ENCODE measurements around the gene KCTD5. TPM values are rescaled to one million over a fixed set of nuclear protein-coding genes. Genes with fewer than 3 reads are reported as not detected.

KCTD5 gene
- total and polyA plus RNA-seq, 5 experiments from 2014 or later = 10.8 to 25.5 (median 18.4) TPM

- peak overlapping the region in 1 of 10 donors; percentile 69 for H3K27ac Mint-ChIP-seq
- H3K36me3 Mint-ChIP-seq = no peaks in the 10 kb centered on the region
- POLR2A ChIA-PET = no interaction called here
- ATAC-seq = no peak
- no peaks in the 10 kb centered on the region for H3K9me3 Mint-ChIP-seq
- DNase-seq = no peak
- H3K4me1 Mint-ChIP-seq = peaks cover 0 to 6% (median 3%) of the 10 kb centered on the region in 4 donors
- no peak overlapping the region for H3K4me3 Mint-ChIP-seq
- peaks cover 0 to 3% (median 0%) of the 10 kb centered on the region in 5 donors for H3K27me3 Mint-ChIP-seq
These were observed 63.0 kb downstream of the KCTD5 start for GRCh38 chr16:2745116-2745890.

GRCh38 chr16:2745961-2746360 lies 63.6 kb downstream of the KCTD5 start:
- no peaks in the 10 kb centered on the region for H3K27me3 Mint-ChIP-seq
- H3K36me3 Mint-ChIP-seq = no peaks in the 10 kb centered on the region
- DNase-seq (no peak), ATAC-seq (no peak)
- no peak overlapping the region for H3K27ac Mint-ChIP-seq
- POLR2A ChIA-PET = interaction anchor here (0.8 kb wide), 1 partner anchor 37 kb away, joined by 6 read pairs; no protein-coding TSS in a partner anchor
- no peak overlapping the region for H3K4me3 Mint-ChIP-seq
- peaks cover under 1 to 6% (median 2%) of the 10 kb centered on the region in 4 donors for H3K4me1 Mint-ChIP-seq
- H3K9me3 Mint-ChIP-seq = no peaks in the 10 kb centered on the region

- Mint-ChIP-seq H3K4me3 (no peak overlapping the region), H3K27ac (no peak overlapping the region), H3K9me3 (peaks cover 0 to 5% (median 0%) of the 10 kb centered on the region in 9 donors), H3K36me3 (peaks cover 0 to 5% (median 2%) of the 10 kb centered on the region in 3 donors), H3K4me1 (peaks cover 7 to 22% (median 12%) of the 10 kb centered on the region in 4 donors), H3K27me3 (no peaks in the 10 kb centered on the region)
- DNase-seq (peak in 1 of 10 donors; percentile 24), ATAC-seq (no peak)
- POLR2A ChIA-PET = no interaction called here
These were observed 66.6 kb downstream of the KCTD5 start for GRCh38 chr16:2748757-2749455.

- POLR2A ChIA-PET = no interaction called here
- Mint-ChIP-seq H3K9me3 (peaks cover 0 to 5% (median 0%) of the 10 kb centered on the region in 9 donors), H3K27me3 (no peaks in the 10 kb centered on the region), H3K27ac (no peak overlapping the region), H3K4me1 (peaks cover 12 to 27% (median 18%) of the 10 kb centered on the region in 4 donors), H3K4me3 (peak overlapping the region in 1 of 10 donors; percentile 20), H3K36me3 (peaks cover 0 to 11% (median 6%) of the 10 kb centered on the region in 3 donors)
- ATAC-seq (no peak), DNase-seq (no peak)
These were observed 67.2 kb downstream of the KCTD5 start for GRCh38 chr16:2749476-2749875.

- POLR2A ChIA-PET = no interaction called here
- H3K4me1 Mint-ChIP-seq = peaks cover 15 to 32% (median 23%) of the 10 kb centered on the region in 4 donors
- H3K36me3 Mint-ChIP-seq = peaks cover 0 to 15% (median 6%) of the 10 kb centered on the region in 3 donors
- DNase-seq = no peak
- peaks cover 0 to 5% (median 0%) of the 10 kb centered on the region in 9 donors for H3K9me3 Mint-ChIP-seq
- peak overlapping the region in 1 of 10 donors; percentile 30 for H3K4me3 Mint-ChIP-seq
- H3K27ac Mint-ChIP-seq = peak overlapping the region in 4 of 10 donors; percentile 34 to 99 (median 78)
- no peak for ATAC-seq
- no peaks in the 10 kb centered on the region for H3K27me3 Mint-ChIP-seq
These were observed 67.6 kb downstream of the KCTD5 start for GRCh38 chr16:2749936-2750335.

GRCh38 chr16:2751577-2752034 lies 69.3 kb downstream of the KCTD5 start:
- POLR2A ChIA-PET = interaction anchor here (0.8 to 5.5 kb wide), 8 partner anchors 11 to 161 kb away, joined by 3 to 128 read pairs (median 4); partner anchors contain the start of genes ELOB, FLYWCH1 and KCTD5
- no peak for DNase-seq
- H3K36me3 Mint-ChIP-seq = peaks cover 0 to 30% (median 6%) of the 10 kb centered on the region in 3 donors
- peaks cover 0 to 5% (median 0%) of the 10 kb centered on the region in 9 donors for H3K9me3 Mint-ChIP-seq
- H3K4me3 Mint-ChIP-seq = peak overlapping the region in 8 of 10 donors; percentile 62 to 95 (median 86)
- H3K4me1 Mint-ChIP-seq = peaks cover 30 to 47% (median 39%) of the 10 kb centered on the region in 4 donors
- peak overlapping the region; percentile 98 to 99 (median 99) for H3K27ac Mint-ChIP-seq
- no peak for ATAC-seq
- no peaks in the 10 kb centered on the region for H3K27me3 Mint-ChIP-seq

GRCh38 chr16:2752035-2752849 lies 69.9 kb downstream of the KCTD5 start, which contains the start of gene SRRM2:
TSS of gene SRRM2 (plus strand) at chr16:2752638. CDS start at chr16:2756365, 3,727 bp downstream.
- peak within 1 kb of the TSS; percentile 98 to 99 (median 99) for H3K27ac Mint-ChIP-seq
- peak within 1 kb of the TSS; percentile 81 to 97 (median 92) for H3K4me3 Mint-ChIP-seq
- ATAC-seq (peak; percentile 85 to 89), DNase-seq (peak; percentile 89 to 99 (median 94))
- H3K9me3 Mint-ChIP-seq = peaks cover 0 to 5% (median 0%) of the 10 kb centered on the region in 9 donors
- peaks cover 36 to 50% (median 45%) of the 10 kb centered on the region in 4 donors for H3K4me1 Mint-ChIP-seq
- no peaks in the 10 kb centered on the region for H3K27me3 Mint-ChIP-seq
- POLR2A ChIA-PET = interaction anchor here (0.8 to 5.5 kb wide), 15 partner anchors 12 to 239 kb away, joined by 3 to 128 read pairs (median 5); partner anchors contain the start of genes ATP6V0C, ELOB, FLYWCH1 and KCTD5
- H3K36me3 Mint-ChIP-seq = peaks cover 0 to 37% (median 6%) of the 10 kb centered on the region in 3 donors

- Mint-ChIP-seq H3K36me3 (peaks cover 5 to 45% (median 6%) of the 10 kb centered on the region in 3 donors), H3K9me3 (peaks cover 0 to 5% (median 0%) of the 10 kb centered on the region in 9 donors), H3K27me3 (no peaks in the 10 kb centered on the region), H3K27ac (peak overlapping the region; percentile 84 to 99 (median 98)), H3K4me3 (peak overlapping the region; percentile 81 to 97 (median 92)), H3K4me1 (peaks cover 41 to 56% (median 52%) of the 10 kb centered on the region in 4 donors)
- peak; percentile 30 to 46 for ATAC-seq
- DNase-seq = peak in 4 of 10 donors; percentile 40 to 79 (median 51)
- POLR2A ChIA-PET = interaction anchor here (0.6 to 5.5 kb wide), 15 partner anchors 10 to 239 kb away, joined by 3 to 128 read pairs (median 5); partner anchors contain the start of genes ATP6V0C, ELOB and KCTD5
These were observed 70.8 kb downstream of the KCTD5 start for GRCh38 chr16:2752850-2753732.

GRCh38 chr16:2753733-2754020 lies 71.4 kb downstream of the KCTD5 start:
- POLR2A ChIA-PET = interaction anchor here (0.6 to 5.5 kb wide), 10 partner anchors 9 to 789 kb away, joined by 3 to 128 read pairs (median 4); partner anchors contain the start of genes ELOB, KCTD5 and RPS2
- Mint-ChIP-seq H3K27me3 (no peaks in the 10 kb centered on the region), H3K9me3 (peaks cover 0 to 5% (median 0%) of the 10 kb centered on the region in 9 donors), H3K36me3 (peaks cover 9 to 51% (median 10%) of the 10 kb centered on the region in 3 donors), H3K4me1 (peaks cover 43 to 56% (median 54%) of the 10 kb centered on the region in 4 donors), H3K4me3 (peak overlapping the region; percentile 81 to 97 (median 92)), H3K27ac (peak overlapping the region; percentile 84 to 99 (median 93))
- DNase-seq (no peak), ATAC-seq (no peak)

- POLR2A ChIA-PET = interaction anchor here (5.5 kb wide), 1 partner anchor 22 kb away, joined by 128 read pairs; the partner anchor contains the start of gene ELOB
- peaks cover 16 to 66% (median 20%) of the 10 kb centered on the region in 3 donors for H3K36me3 Mint-ChIP-seq
- peaks cover 0 to 5% (median 0%) of the 10 kb centered on the region in 9 donors for H3K9me3 Mint-ChIP-seq
- DNase-seq (no peak), ATAC-seq (no peak)
- peak overlapping the region; percentile 71 to 99 (median 86) for H3K27ac Mint-ChIP-seq
- H3K27me3 Mint-ChIP-seq = no peaks in the 10 kb centered on the region
- peaks cover 49 to 67% (median 58%) of the 10 kb centered on the region in 4 donors for H3K4me1 Mint-ChIP-seq
- peak overlapping the region; percentile 81 to 97 (median 92) for H3K4me3 Mint-ChIP-seq
These were observed 72.8 kb downstream of the KCTD5 start for GRCh38 chr16:2755158-2755557.
